ENCODE results near the gene EIF2B2.
A peak's percentile ranks its signal among the peaks of the same experiment; 100 is the strongest.
"Not testable (repeated sequence)": the region's sequence is repeated elsewhere in the genome, so short reads cannot be mapped to it uniquely, and the experiment has no call there.

The EIF2B2 gene

DNA sequence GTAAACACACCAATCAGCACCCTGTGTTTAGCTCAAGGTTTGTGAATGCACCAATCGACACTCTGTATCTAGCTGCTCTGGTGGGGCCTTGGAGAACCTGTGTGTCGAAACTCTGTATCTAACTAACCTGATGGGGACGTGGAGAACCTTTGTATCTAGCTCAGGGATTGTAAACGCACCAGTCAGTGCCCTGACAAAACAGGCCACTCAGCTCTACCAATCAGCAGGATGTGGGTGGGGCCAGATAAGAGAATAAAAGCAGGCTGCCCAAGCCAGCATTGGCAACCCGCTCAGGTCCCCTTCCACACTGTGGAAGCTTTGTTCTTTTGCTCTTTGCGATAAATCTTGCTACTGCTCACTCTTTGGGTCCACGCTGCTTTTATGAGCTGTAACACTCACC, 6.9 kb upstream of the EIF2B2 start:
- not testable (repeated sequence) for DNase-seq

DNA sequence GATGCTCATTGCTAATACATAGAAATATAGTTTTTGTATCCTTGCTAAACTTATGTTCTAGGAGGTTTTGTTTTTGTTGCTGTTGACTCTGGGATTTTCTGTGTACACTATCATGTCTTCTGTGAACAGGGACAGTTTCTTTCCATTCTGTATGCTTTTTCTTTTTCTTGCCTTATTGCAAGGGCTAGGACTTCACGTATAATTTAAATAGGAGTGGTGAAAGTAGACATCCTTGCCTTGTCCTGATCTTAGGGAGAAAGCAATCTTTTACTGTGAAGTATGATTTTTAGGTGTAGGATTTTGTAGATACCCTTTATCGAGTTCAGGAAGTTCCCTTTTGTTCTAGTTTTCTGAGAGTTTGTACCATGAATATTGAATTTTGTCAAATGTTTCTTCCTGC, 1.5 kb upstream of the EIF2B2 start:
- no peak for DNase-seq

DNA sequence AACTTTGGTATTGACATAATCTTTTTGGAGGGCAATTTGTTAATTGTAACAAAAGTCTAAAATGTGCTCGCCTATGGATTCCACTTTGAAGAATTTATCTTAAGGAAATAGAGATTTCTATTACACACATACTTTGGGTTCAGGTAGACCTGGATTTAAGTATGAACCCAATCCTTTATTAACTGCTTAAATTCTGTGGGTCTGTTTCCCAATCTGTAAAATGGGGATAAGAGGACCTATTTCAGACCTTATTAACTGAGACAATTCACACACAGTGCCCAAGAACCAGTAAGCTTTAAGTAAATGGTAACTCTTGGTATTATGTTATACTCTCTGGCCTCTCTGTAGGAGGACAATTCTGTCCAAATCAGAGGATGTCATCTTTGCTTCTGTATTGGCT, 822 bp upstream of the EIF2B2 start:
- no peak for DNase-seq

DNA sequence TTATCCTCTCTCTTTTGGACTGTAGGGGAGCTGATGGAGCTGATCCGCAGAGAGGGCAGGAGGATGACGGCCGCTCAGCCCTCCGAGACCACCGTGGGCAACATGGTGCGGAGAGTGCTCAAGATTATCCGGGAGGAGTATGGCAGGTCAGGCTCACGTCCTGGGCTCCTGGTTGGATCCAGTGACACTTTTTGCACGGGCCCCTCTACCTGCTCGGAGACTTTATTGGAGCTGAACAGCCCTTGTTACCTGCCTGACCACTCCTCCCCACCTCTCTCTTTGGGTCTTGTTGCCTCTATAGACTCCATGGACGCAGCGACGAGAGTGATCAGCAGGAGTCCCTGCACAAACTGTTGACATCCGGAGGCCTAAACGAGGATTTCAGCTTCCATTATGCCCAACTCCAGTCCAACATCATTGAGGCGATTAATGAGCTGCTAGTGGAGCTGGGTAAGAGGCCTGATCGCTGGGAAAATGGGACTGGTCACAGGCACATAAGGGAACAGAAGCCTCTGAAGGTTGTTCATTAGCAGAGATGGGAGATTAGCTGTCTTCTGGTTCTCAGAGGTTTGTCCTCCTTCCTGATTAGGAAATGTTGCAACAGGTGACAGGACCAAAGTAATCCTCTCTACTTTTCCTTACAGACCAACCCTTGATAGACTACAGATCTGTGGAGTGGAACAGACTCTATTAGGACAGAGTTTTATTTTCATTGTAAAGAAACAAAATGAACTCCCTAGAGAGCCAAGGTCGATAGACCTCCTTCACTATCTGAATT, 718 bp downstream of the EIF2B2 start:
- no peak for DNase-seq

DNA sequence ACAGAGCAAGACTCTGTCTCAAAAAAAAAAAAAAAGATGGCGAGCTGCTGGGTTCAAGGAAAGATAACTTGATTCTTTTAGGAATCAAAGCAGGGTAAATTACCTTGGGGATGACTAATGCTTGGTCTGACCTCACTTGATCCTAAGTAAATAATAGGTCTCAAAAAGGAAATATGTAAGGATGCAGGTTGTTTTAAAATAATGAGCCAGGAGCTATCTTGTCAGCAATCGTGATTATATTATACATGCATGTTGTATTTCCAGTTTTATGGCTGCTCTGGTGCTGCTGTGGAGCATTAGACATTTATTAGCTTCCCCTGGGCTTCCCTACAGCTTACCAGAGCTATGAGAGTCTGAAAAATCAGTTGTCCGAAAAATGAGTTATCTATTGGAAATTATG, 2.6 kb downstream of the EIF2B2 start:
- no peak for DNase-seq

DNA sequence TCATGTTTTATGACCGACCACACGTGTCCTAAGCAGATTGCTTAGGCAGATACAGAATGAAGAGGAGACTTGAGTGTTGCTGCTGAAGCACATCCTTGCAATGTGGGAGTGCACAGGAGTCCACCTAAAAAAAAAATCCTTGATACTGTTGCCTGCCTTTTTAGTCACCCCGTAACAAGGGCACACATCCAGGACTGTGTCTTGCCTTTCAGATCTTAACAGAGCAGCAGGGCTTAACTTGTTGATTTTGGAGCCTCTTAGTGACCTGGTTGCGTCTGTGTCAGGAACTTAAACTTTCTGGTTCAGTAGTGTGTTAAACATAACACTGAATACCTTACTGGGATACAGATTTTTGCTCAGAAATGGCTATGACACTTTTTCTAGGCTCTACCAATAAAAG, 6.5 kb downstream of the EIF2B2 start:
- no peak for DNase-seq

DNA sequence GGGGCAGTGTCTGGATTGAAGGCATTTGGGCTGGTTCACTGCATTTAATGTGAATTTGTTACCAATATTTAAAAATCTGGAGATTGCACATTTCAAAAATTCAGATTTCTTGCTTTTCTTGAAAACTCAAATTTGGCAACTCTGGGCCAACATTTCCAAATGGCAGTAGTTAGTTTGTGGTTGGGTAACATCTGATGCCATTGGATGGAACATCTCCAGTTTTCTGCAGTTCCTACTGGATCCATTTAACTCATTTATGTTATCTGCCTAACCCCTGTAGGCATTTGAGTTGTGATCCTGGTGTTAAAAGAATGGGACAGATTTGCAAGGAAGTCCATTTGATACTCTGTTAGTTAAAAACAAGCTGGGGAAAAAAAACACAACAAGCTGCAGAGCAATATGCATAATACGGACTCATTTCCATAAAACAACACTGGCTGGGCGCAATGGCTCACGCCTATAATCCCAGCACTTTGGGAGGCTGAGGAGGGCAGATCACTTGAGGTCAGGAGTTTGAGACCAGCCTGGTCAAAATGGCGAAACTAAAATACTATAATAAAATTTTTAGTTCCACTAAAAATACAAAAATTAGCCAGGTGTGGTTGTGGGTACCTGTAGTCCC, 7.9 kb downstream of the EIF2B2 start:
- DNase-seq: no peak

DNA sequence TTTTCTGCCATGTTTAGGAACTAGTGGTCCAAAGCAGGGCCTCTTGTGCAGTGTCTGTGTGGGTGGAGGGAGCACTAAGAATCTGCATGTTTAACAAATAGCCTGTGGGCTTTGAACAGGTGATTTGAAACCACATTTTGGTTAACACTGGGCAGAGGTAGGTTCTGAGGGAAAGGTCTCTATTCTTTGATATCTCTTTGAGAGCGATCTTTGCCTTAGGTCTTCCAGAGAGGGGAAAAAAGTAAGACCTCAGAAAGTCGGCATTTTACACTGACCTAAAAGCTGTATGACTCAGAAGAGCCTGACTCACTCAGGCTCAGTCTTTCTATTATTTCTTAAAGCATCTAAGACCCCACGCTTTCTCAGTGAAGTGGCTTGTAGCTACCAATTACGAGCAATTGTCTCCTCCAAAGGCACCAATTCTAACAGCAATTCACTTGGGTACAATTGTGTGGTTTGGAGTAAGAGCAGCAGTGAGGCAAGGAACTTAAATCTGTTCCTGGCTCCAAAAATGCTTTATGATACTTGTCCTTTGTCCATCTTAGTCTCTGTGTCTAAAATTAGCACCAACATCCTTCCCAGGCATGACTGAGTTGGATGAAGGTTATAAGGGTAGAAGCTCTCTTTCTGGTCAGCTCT, 8.8 kb downstream of the EIF2B2 start:
- DNase-seq: no peak

DNA sequence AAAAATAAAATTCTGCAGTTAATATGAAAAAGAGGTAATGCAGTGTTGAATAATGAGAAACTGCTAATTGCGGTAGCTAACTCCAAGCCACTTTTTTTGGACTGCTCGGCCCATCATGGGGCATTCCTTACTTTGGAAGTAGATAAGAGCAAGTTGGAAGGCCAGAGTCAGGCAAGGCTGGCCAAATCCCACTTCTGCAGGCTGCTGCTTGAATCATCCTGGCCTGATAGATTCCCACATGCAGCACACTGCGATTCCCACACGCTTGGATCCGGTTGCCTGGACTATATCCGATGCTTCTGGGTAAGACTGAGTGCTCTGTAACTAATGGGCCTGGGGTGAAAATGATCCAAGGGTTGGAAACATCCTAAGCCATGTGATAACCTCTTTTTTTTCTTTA, 10.6 kb downstream of the EIF2B2 start:
- DNase-seq: no peak

DNA sequence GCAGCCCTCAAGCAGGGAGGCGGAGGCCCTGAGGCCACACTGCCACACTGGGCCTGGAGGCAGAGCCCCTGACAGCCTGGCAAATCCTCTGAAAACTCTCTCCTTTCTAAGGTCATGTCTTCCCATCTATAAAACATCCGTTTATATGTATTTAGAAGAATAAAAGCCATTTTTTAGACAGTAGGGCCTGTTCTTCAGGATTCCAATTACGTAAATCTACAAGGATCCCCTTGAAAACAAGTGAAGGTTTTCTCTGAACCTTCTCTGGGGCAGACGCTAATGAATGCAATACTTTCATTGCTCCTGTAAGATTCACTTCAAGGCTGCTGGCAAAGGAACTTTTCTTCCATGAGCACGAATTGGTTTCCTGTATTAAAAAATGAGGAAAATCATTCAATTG, 12.8 kb downstream of the EIF2B2 start:
- DNase-seq: no peak

DNA sequence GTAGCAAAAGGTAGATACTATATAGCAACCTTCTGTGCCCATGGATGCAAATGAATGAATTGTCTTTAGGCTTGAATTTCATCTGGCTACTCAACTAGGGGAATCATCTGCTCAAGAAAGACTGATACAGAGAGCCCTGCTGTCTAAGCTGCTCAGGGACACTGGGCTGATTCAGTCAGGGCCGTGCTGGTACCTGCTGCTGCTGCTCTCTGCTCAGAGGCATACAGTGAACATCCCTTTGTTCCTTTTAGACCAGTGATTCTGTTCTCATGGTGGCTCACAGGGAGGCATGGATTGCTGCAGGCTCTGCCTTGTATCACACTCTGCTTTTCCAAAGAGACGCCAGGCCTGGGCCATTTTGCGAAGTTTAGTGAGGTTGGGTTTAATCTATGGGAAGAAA, 14.1 kb downstream of the EIF2B2 start:
- DNase-seq: no peak

DNA sequence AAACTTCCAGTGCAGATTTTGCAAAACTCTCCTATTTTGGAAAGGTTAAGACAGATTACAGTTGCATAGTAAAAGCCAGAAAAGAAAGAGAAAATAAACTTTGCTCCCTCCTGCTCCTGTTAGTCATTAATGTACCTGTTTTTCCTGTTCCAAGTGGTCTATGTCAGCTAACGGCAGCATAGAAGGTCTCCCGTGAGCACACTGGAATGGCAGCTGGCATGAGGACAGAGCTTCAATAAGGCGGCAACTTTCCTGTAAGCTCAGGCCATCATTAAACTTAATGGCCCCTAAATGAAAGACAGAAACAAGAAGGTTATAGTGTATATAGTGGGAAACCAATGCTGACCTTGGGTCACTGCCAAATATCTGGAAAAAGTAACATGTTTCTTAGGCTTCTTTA, 16.0 kb downstream of the EIF2B2 start:
- peak; percentile 54 for DNase-seq

DNA sequence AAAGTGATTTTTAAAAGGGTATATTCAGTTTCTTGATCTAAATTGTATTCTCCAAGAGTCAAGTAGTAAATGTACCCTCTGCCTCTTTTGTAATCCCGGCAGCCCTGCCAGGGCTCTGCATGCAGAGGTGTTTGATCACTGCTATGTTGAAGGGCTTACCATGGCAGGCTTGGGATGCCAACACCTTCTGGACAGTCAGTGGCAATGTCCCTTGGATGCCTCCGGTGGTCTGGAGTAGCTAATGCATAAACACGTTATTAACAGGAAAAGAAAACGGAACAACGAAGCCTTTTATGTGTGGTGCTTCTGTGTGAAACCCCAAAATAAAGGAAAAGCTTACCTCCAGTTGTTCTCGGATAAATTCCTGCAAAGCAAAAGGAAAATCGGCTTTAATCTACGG, 19.9 kb downstream of the EIF2B2 start:
- DNase-seq: no peak

DNA sequence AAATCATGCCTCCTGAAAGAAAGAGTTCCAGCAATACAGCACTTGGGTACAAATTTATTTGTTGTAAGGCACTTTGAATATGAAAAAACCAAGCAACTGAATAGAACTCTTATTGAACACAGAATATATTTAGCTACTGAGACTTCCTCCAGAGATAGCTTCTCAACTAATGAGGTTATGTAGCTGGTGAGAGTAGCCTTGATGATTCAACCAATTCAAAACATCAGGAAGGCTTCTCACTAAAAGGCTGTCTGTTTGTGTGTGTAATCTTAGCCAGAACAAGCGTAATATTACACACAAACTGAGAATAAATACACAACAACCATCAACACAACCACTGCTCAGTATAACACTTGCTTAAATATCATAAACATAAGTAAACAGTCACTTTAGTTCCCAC, 20.4 kb downstream of the EIF2B2 start:
- no peak for DNase-seq

DNA sequence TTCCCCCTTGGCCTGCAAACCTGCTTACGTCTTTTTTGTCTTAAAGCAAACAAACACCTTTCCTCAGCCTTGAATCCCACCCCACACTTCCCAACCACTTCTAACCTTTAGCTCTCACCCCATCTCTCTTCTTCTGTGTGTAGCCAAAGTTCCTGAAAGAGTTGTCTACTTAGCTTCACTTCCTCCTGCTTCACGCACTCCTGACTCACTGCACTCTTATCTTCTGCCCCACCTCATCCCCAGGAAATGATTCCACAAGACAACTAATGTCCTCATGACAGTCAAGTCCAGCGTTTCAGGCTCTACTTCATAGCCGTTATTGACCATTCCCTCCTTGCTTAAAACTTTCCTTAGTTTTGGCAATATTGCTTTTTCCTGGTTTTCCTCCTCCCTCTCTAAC, 22.4 kb downstream of the EIF2B2 start:
- DNase-seq: no peak

DNA sequence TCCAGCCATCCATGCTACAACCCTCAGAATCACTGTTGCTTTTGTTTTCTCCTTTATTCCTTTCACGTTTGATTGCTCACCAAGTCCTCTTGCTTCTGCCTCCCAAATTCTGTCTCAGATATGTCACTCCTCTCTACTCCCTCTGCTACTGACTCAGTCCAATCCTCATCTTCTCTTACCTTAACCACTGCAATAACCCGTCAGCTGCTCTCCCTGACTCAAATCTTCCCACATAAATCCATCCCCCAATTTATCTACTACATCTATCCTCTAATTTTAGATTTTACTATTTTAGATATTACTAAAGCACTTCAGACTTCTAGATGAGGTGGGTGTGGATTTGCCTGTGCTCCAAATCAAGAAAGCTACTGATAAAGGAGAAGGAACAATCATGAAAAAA, 23.2 kb downstream of the EIF2B2 start:
- DNase-seq: no peak

DNA sequence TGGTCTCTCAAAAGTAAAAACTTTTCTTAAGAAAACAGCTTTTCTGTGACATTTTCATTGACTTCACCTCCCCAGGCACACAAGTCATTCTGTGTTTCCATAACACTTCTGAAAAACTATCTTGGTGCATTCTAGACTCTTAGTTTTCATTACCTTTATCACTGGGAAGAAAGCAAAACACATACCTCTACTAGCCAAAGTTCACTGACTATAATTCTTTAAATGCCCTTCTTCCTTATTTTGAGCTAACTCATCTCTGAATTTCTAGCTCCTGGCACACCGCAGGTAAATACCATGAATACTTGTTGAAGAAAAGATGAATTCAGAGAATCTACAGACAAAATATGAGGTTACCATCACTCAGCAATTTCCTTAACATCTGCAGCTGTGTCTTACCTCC, 27.4 kb downstream of the EIF2B2 start:
- no peak for DNase-seq

DNA sequence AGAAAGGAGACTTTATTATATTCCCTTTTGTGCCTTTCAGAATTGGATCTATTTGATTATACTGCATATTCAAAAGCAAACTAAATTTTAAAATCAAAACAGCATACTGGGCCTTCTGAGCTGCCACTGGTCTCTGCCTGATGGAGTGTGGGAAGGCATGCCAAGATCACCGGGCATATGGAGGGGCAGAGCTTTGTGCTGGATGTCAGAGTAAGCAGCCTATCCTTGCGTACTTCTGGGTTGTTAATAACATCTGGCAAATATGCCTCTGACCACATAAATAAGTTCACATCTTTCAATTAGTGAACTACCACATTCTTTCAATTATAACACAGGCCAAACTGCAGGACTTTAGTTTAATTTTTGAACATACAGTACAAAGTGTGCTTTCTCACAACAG, 30.2 kb downstream of the EIF2B2 start:
- no peak for DNase-seq

DNA sequence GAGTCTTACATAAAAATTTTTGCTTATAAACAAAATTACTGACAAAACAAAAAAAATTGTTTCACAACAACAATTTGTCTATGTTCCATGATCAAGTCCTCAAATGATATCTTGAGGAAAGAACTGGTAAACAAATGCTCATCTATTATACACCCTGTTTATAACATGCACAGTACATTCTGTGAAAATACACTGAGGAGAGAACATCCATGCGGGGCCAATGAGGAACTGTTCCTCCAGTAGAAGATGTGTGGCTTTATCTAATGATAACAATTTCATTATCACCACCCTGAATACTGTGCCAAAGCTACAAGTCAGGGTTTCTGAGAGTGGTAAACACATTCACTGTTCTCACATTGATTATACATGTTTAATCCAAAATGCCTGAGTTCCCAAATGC, 37.8 kb downstream of the EIF2B2 start:
- no peak for DNase-seq

DNA sequence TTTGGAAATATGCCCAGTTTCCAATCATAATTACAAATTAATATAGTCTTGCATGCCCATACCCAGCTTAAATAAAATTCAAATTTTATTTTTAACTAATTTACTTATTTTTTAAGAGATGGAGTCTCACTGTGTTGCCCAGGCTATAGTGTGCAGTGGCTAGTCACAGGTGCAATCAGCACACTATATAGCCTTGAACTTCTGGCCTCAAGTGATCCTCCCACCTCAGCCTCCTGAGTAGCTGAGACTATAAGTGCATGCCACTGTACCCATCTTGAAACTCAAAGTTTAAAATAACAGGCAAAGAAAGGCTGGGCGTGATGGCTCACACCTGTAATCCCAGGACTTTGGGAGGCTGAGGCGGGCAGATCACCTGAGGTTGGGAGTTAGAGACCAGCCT, 38.2 kb downstream of the EIF2B2 start:
- no peak for DNase-seq

DNA sequence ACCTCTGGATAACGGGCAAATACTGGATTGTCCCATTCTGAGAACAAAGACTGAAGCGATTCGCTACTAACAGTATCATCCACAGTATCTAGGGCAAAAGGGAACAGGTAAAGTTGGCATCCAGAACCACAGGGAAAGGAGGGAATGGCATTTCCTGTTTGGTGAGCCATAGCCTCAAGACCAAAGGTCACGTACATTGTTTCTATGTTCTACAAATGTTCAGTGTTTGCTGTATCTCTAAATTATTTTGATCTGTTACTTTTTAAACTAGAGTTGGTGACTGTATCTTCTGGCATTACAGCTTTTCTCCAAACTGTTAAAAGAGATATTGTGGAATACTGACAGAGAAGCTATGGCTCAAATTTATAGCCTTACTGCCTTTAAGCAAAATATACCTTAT, 38.9 kb downstream of the EIF2B2 start:
- no peak for DNase-seq

DNA sequence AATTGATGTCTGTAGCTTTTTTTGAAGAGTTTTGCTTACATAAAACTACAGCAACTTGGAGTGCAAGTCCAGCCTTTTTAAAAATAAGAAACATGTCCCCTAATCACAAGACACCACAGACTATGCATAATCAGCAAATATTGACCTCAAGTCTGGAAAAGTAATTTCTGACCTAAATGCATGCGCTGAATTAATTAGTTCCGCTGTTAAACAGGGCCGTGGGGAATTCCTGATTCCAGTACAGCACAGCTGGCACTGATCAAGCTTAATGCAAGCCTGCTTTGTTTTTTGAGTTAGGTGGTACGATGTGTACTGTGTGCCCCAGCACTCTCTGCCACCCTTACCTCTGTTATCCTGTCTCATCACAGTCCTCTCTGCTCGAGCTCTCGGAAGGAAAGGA, 39.3 kb downstream of the EIF2B2 start:
- no peak for DNase-seq

DNA sequence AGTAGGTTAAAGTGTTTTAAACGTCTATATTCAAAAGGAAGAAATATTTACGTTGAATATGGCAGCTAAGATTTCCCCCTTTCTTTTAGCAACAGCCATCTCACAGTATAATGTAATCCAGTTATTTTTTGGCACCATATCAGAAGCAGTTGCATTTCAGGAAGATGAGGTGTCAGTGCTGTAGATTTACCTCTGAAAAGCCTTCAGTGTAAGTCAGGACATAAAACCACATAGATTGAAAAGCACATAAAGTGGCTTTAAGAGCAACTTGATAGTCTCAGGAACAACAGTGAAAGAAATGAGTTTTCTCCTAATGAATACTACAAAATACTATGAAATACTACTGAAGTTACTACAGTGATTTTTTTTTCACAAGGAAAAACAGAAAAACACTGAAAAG, 41.6 kb downstream of the EIF2B2 start:
- DNase-seq: no peak

DNA sequence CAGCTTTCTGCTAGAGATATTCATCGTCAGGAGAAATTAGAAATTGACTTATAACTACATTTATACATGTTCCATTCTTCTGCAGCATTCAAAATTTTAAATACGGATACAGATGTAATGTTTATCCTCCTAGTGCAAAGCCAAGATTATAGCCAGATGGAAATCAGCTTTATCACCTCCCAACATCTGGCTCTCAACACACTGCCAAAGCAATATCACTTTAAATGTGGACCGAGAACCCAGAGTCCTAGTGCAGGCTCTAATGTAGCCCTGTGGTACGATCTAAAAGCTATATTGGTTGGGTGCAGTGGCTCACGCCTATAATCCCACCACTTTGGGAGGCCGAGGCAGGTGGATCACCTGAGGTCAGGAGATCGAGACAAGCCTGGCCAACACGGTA, 42.0 kb downstream of the EIF2B2 start:
- no peak for DNase-seq

DNA sequence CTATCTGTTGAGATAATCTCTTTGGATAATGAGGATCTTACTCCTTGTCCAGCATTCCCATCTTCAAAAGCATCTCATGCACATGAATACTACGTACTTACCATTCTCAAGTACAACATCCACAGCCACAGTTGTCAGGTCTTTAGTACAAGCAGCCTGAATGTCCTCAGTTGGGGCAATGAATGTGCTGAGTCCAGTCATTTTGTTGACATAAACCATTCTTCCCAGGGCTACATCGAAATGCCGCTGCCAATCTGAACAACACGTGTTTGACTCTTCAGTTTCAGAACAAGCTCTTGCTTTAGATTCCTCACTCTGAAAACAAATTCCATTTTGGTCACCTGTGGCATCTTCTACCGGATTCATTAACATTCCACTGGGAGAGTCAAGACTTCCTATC, 43.6 kb downstream of the EIF2B2 start:
- DNase-seq: no peak
